NCI-H1930 (cell line): Measurements from ENCODE around the gene FAM240A.
"Not testable (repeated sequence)": the region's sequence is repeated elsewhere in the genome, so short reads cannot be mapped to it uniquely, and the experiment has no call there.

Experiments
- DNase-seq, 2 experiments: peaks; one replicate each; lab custom pipeline; 2025; lab: John Stamatoyannopoulos, UW

FAM240A gene

GRCh38 chr3:46612324-46612723 is at the start of gene FAM240A:
TSS of gene FAM240A (plus strand) at chr3:46612525. CDS start at chr3:46612684, 159 bp downstream.
- DNase-seq, result no peak

- no peak for DNase-seq
These were observed 47.9 kb upstream of the FAM240A start for GRCh38 chr3:46564190-46565021.

GRCh38 chr3:46565077-46565476 is 47.2 kb upstream of the FAM240A start:
- DNase-seq, result no peak

GRCh38 chr3:46565607-46566039 is 46.7 kb upstream of the FAM240A start:
- DNase-seq, result no peak

GRCh38 chr3:46566040-46566641 is 46.2 kb upstream of the FAM240A start, which contains the start of gene LRRC2:
TSS of gene LRRC2 (minus strand) at chr3:46566302. CDS start at chr3:46551591, 14,711 bp downstream.
- DNase-seq, result no peak

GRCh38 chr3:46571684-46572083 is 40.6 kb upstream of the FAM240A start:
- DNase-seq, result no peak

GRCh38 chr3:46573701-46574100 is 38.6 kb upstream of the FAM240A start:
- no peak for DNase-seq

GRCh38 chr3:46574243-46574646 is 38.1 kb upstream of the FAM240A start:
- DNase-seq, result no peak

GRCh38 chr3:46574881-46575576 is 37.3 kb upstream of the FAM240A start:
- DNase-seq, result no peak

GRCh38 chr3:46575577-46576222 is 36.6 kb upstream of the FAM240A start:
- DNase-seq, result no peak

- no peak for DNase-seq
These were observed 35.9 kb upstream of the FAM240A start for GRCh38 chr3:46576386-46576785.

- no peak for DNase-seq
These were observed 35.4 kb upstream of the FAM240A start for GRCh38 chr3:46576879-46577278.

GRCh38 chr3:46577580-46578249 is 34.6 kb upstream of the FAM240A start:
- DNase-seq, result not testable (repeated sequence)

GRCh38 chr3:46578973-46579755 is 33.2 kb upstream of the FAM240A start:
- DNase-seq, result no peak

GRCh38 chr3:46579756-46580286 is 32.5 kb upstream of the FAM240A start:
- DNase-seq, result no peak

- no peak for DNase-seq
These were observed 31.6 kb upstream of the FAM240A start for GRCh38 chr3:46580675-46581074.

GRCh38 chr3:46584598-46585467 is 27.5 kb upstream of the FAM240A start:
- no peak for DNase-seq

- no peak for DNase-seq
These were observed 26.3 kb upstream of the FAM240A start for GRCh38 chr3:46585799-46586693.
